Suppressor macrophage treated with lipopolysaccharide for 1 hour (primary cell): ENCODE measurements around the gene MYLK3.
"Not testable (repeated sequence)": the region's sequence is repeated elsewhere in the genome, so short reads cannot be mapped to it uniquely, and the experiment has no call there.

Source experiments
- DNase-seq, 3 donors: peaks; one replicate each; pipeline ENCODE4 v3.0.0-alpha.2; 2020 to 2022

Gene MYLK3

DNA sequence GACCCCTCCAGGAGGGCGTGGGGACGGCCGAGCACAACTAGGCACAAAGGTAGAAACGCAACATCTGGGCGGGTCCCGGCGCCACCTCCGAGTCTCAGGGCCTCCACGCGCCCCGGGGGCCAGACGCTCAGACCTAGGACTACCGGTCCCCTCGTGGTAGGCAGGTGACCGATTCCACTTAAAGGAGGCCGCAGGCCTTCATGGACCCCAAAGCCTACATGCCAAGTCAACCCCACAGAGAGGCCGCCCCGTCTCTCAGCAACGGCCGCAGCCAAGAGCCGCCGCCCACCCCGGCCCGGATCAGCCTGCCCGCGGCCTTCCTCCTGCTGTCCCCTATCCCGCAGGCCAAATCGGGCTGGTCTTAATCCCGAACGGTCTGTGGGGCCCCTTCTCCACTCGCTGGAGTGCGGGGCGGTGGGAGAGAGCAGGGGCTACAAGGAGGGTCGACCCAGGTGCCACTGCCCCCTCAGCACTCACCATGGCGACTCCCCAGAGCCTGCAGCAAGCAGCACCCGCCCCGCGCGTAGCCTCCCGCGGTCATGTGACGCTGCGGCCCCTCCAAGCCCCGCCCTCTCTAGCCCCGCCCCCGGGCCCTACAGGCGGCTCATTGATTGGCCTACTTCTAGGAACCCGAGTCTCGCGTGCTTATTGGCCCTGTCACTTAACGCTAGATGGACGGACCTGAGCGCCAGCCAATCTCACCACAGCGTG, 59.3 kb downstream of the MYLK3 start, which contains the start of gene VPS35:
VPS35 (minus strand) TSS at position 525 of the 711 bp plus-strand sequence; CDS start at position 480, 45 bp downstream.
- peak; percentile 99 to 100 (median 100) for DNase-seq

DNA sequence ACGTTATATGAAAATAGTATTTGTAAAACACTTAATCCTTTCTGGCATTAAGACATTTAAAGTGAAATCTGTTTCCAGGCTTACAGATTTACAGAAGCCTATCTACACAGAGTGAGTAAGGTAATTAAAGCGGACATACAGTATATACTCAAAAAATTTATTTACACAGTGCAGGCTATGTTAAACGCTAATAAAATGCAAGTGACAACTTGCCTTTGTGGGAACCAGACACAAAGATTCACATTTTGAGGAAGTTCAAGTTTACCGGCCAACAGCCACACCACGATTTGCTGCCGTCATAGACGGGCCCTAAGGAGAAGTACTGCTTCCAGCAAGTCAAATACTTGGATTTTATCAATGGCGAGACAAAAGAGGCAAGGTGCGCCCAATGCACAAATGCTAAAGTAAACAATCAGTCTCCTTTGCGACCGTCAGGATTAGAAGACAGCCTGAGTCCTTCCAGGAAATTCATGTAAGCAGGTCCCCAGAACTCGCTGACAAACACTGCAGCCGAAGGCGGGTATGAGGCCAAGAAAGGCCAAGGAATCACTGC, 60.0 kb downstream of the MYLK3 start:
- peak; percentile 81 to 86 (median 85) for DNase-seq

DNA sequence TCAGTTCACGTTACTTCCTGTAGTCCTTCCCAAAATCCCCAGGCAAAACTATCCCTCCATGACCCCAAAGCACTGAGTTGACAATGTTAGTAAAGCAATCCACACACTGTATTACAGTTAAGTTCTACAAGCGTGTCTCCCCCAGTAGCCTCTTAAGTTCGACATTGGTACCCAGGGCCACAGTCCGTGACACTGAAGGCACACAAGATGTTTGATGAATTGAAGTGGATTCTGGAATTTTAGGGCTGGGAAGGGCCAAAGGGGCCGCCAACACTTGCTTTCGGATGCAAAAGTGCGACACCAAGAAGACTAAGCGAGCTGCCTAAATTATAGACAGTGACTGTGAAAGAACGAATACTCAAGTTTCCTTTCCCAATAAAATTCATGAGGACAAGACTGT, 60.7 kb downstream of the MYLK3 start:
- DNase-seq: no peak

DNA sequence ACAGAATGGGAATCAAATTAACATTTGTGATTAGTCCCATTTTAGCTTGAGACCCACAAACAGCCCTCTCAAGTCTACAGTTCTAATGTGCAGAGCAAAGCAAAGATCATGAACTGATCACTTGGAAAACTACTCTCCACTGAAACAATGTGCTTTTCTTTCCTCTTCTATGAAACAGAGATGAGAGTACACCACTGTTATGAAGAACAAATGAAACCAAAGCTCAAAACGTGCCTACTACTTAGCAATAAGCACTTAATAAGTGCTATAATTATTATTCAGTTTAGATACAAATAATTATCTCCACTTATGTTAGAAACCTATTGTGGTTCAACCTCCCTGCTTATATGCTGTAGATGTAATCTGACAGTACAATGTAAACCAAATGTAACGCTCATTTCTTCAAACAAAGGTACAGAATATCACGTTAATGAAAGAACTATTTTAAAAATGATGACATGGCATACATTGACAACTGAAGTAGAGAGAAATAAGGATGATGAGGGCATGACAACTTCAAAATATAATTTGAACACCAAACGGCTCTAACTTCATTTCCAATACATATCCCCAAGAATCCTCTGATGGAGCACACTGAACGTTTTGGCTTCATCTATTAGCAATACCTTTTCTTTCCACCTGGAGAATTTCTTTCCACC, 61.2 kb downstream of the MYLK3 start:
- no peak for DNase-seq

DNA sequence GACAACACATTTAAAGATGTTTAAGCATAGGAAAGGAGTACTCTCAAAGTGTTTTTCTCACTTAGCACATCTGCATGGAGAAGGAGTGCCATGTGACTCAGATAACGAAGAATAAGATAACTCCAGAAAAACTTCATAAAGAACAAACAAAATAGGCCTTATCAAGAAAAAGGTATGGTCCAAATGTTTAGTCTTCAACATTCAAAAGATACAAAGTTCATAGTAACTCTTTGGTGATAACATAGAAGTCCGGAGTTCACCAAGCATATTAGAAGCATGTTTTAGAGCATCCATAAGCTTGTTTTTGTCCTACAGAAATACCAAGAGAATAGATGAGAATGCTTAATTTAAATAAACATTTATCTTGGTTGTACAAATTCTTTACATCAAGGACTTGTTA, 66.3 kb downstream of the MYLK3 start:
- DNase-seq: not testable (repeated sequence)

DNA sequence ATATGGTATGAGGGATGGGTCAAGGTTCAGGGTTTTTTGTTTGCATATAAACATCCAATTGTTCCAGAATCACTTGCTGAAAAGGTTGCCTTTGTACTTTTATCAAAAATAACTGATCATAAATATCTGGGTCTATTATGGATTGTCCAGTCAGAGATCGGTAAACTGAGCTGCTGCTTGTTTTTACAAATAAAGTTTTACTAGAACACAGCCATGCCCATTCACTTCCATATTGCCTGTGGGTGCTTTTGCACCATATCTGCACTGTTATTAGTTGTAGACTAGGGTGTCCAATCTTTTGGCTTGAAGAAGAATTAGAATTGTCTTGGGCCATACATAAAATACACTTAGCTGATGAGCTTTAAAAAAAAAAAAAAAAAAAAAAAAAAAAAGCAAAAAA, 70.2 kb downstream of the MYLK3 start:
- not testable (repeated sequence) for DNase-seq

DNA sequence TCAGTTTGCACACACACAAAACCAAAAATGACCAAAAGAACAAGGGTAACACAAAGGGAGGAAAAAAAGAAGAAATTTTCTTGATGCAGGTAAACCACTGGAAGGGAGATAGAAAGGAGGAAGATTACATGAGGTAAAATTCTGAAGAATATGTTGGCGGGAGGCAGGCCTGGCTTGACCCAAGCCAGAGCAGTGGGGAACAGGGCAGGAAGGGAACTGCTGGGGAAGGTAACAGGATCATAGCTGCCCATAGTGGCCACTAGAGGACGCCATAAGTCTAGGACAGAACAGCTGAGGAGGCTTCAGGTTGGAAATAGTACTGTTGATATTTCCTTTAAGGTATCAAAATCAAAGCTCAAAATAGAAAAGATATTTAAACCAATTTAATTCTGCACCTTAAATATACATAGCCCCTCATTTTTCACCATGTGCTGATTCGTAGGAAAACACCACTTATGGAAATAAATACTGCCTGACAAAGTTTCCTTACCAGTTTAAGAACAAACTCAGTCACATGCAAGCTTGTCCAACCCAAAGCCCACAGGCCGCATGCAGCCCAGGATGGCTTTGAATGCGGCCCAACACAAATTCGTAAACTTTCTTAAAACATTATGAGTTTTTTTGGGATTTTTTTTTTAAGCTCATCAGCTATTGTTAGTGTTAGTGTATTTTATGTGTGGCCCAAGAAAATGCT, 74.7 kb downstream of the MYLK3 start:
- DNase-seq: peak; percentile 70 to 85 (median 76)

DNA sequence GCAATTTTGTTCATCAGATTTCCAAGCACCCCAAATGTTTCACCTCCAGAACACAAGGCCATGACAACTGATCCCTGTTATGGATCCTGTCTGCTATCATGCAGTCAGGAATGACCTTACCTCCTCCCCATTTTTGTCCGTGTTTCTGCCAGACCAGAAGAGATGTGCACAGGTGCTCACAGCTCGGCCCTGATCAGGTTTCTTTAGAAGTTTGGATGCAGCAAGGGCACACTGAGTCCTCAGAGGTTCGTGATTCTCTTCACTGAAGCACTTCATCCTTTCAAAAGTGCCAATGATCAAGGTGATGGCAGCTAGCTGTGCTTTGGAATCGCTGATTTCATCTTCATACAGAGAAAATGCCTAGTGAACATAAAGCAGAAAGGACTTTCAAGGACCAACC, 86.0 kb downstream of the MYLK3 start:
- DNase-seq: no peak

DNA sequence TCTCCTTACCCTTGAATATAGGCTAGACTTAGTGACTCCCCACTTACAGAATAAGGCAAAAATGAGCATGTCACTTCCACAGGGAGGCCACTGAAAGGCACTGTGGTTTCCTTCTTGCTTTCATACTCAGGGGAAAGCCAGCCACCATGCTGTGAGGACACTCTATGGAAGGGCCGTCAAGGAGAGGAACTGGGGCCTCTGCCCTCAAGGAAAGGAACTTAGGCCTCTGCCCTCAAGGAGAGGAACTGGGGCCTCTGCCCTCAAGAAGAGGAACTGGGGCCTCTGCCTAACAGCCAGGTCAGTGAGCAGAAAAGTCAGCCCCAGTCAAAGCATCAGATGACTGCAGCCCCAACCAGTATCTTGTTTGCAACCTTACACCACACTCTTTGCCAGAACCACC, 89.2 kb downstream of the MYLK3 start:
- peak; percentile 91 to 92 (median 91) for DNase-seq
